NCI-H2081 (cell line): ENCODE results near the gene HHIP.

Experiments used
- DNase-seq, 2 experiments: peaks; one replicate each; lab custom pipeline; 2025; lab: John Stamatoyannopoulos, UW

HHIP gene

GRCh38 chr4:144705601-144706590 is 59.9 kb downstream of the HHIP start:
- peak in 1 of 2 experiments; percentile 5 for DNase-seq

GRCh38 chr4:144709159-144709558 is 63.2 kb downstream of the HHIP start:
- DNase-seq = no peak

GRCh38 chr4:144709793-144710525 is 64.0 kb downstream of the HHIP start:
- DNase-seq = peak in 1 of 2 experiments; percentile 1

GRCh38 chr4:144710526-144710912 is 64.6 kb downstream of the HHIP start:
- peak in 1 of 2 experiments; percentile 1 for DNase-seq

- DNase-seq = peak in 1 of 2 experiments; percentile 3
These were observed 65.9 kb downstream of the HHIP start for GRCh38 chr4:144711700-144712456.

- no peak for DNase-seq
These were observed 66.8 kb downstream of the HHIP start for GRCh38 chr4:144712775-144713174.

- no peak for DNase-seq
These were observed 68.2 kb downstream of the HHIP start for GRCh38 chr4:144714166-144714565.

GRCh38 chr4:144715230-144715629 is 69.3 kb downstream of the HHIP start:
- DNase-seq = no peak

- DNase-seq = no peak
These were observed 70.8 kb downstream of the HHIP start for GRCh38 chr4:144716778-144717177.

GRCh38 chr4:144718958-144719512 is 73.1 kb downstream of the HHIP start:
- no peak for DNase-seq

- DNase-seq = no peak
These were observed 74.5 kb downstream of the HHIP start for GRCh38 chr4:144720491-144720890.

- no peak for DNase-seq
These were observed 76.0 kb downstream of the HHIP start for GRCh38 chr4:144721994-144722393.

GRCh38 chr4:144723471-144723870 is 77.5 kb downstream of the HHIP start:
- DNase-seq = no peak

- no peak for DNase-seq
These were observed 83.2 kb downstream of the HHIP start for GRCh38 chr4:144729175-144729574.

- no peak for DNase-seq
These were observed 86.8 kb downstream of the HHIP start for GRCh38 chr4:144732584-144733428.

- no peak for DNase-seq
These were observed 87.6 kb downstream of the HHIP start for GRCh38 chr4:144733566-144733965.

- DNase-seq = no peak
These were observed 88.6 kb downstream of the HHIP start for GRCh38 chr4:144734522-144734921.

GRCh38 chr4:144738649-144739048 is 92.7 kb downstream of the HHIP start:
- DNase-seq = no peak

GRCh38 chr4:144739511-144740033 is 93.6 kb downstream of the HHIP start:
- no peak for DNase-seq

GRCh38 chr4:144740316-144740715 is 94.4 kb downstream of the HHIP start:
- no peak for DNase-seq
